Measurements from ENCODE around the gene SHLD1.
"Not testable (repeated sequence)": the region's sequence is repeated elsewhere in the genome, so short reads cannot be mapped to it uniquely, and the experiment has no call there.

SHLD1 gene

GRCh38 chr20:5737619-5737953 lies 12.6 kb upstream of the SHLD1 start:
- no peak for DNase-seq

GRCh38 chr20:5737966-5738365 lies 12.2 kb upstream of the SHLD1 start:
- no peak for DNase-seq

GRCh38 chr20:5740643-5741042 lies 9.6 kb upstream of the SHLD1 start:
- not testable (repeated sequence) for DNase-seq

GRCh38 chr20:5741089-5741488 lies 9.1 kb upstream of the SHLD1 start:
- no peak for DNase-seq

- no peak for DNase-seq
These were observed 8.2 kb upstream of the SHLD1 start for GRCh38 chr20:5742041-5742440.

GRCh38 chr20:5745416-5746030 lies 4.7 kb upstream of the SHLD1 start:
- DNase-seq = no peak

GRCh38 chr20:5746064-5746463 lies 4.1 kb upstream of the SHLD1 start:
- DNase-seq = no peak

GRCh38 chr20:5748246-5748645 lies 2.0 kb upstream of the SHLD1 start:
- DNase-seq = no peak

GRCh38 chr20:5749512-5749951 lies 669 bp upstream of the SHLD1 start:
- DNase-seq = not testable (repeated sequence)

- DNase-seq = no peak
These were observed 1.7 kb downstream of the SHLD1 start for GRCh38 chr20:5751856-5752255.

GRCh38 chr20:5753814-5754213 lies 3.6 kb downstream of the SHLD1 start:
- DNase-seq = no peak

- no peak for DNase-seq
These were observed 7.7 kb downstream of the SHLD1 start for GRCh38 chr20:5757949-5758348.

GRCh38 chr20:5766085-5766764 lies 16.0 kb downstream of the SHLD1 start:
- DNase-seq = no peak

GRCh38 chr20:5767493-5768098 lies 17.4 kb downstream of the SHLD1 start:
- no peak for DNase-seq

- no peak for DNase-seq
These were observed 20.2 kb downstream of the SHLD1 start for GRCh38 chr20:5770231-5770986.

GRCh38 chr20:5770987-5771318 lies 20.8 kb downstream of the SHLD1 start:
- no peak for DNase-seq

GRCh38 chr20:5772704-5773103 lies 22.5 kb downstream of the SHLD1 start:
- no peak for DNase-seq

- no peak for DNase-seq
These were observed 23.4 kb downstream of the SHLD1 start for GRCh38 chr20:5773589-5773988.

GRCh38 chr20:5776077-5776476 lies 25.9 kb downstream of the SHLD1 start:
- no peak for DNase-seq

- no peak for DNase-seq
These were observed 29.1 kb downstream of the SHLD1 start for GRCh38 chr20:5779071-5779900.

- peak; percentile 55 for DNase-seq
These were observed 30.6 kb downstream of the SHLD1 start for GRCh38 chr20:5780846-5781217.

GRCh38 chr20:5781367-5781766 lies 31.2 kb downstream of the SHLD1 start:
- not testable (repeated sequence) for DNase-seq

Measured in activated CD4-positive, alpha-beta T cell treated with anti-CD3 and anti-CD28 coated beads, Interleukin-10, Interleukin-2, amounts not matched to agents 100 ng/mL and 50 ng/mL, durations not matched to agents 16 hours and 8 hours (primary cell).